ENCODE results near the gene MET. TPM values are rescaled to one million over a fixed set of nuclear protein-coding genes. Genes with fewer than 3 reads are reported as not detected.
"Not testable (repeated sequence)": the region's sequence is repeated elsewhere in the genome, so short reads cannot be mapped to it uniquely, and the experiment has no call there.

MET gene
- total RNA-seq (2014; rRNA removed; shearing (Covaris generic)), result 52.7 and 62.1 TPM in 2 replicates

DNA sequence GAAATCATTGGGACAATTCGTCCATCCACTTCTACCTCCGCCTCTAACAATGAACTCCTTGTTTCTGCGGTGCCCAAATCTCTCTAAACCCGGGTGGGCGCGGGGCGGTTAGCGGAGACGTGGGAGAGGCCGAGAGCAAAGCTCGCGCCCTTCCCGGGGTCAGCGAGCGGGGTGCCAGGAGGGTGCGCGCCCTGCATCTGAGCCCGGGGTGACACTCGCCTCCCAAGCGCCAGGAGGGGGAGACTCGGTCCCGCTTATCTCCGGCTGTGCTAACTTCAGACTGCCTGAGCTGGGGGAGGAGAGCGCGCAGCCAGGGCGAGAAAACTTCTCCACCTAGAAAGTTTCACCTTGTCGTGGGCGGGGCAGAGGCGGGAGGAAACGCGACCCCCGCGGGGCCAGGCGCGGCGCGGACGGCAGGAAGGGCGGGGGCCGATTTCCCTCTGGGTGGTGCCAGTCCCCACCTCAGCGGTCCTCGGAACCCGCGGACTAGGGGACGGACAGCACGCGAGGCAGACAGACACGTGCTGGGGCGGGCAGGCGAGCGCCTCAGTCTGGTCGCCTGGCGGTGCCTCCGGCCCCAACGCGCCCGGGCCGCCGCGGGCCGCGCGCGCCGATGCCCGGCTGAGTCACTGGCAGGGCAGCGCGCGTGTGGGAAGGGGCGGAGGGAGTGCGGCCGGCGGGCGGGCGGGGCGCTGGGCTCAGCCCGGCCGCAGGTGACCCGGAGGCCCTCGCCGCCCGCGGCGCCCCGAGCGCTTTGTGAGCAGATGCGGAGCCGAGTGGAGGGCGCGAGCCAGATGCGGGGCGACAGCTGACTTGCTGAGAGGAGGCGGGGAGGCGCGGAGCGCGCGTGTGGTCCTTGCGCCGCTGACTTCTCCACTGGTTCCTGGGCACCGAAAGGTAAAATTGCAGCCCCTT, at the start of gene MET:
MET (plus strand) TSS at position 516 of the 915 bp plus-strand sequence. CDS start 26,889 bp downstream, outside the sequence.
- DNase-seq (ENCODE audit: low read depth), result peak; percentile 88

GRCh38 chr7:116626886-116627285, 45.1 kb upstream of the MET start:
- DNase-seq (ENCODE audit: low read depth), result no peak

- DNase-seq (ENCODE audit: low read depth), result peak; percentile 52
Measured at GRCh38 chr7:116629051-116629463, 42.9 kb upstream of the MET start.

- no peak for DNase-seq (ENCODE audit: low read depth)
Measured at GRCh38 chr7:116630357-116630756, 41.6 kb upstream of the MET start.

DNA sequence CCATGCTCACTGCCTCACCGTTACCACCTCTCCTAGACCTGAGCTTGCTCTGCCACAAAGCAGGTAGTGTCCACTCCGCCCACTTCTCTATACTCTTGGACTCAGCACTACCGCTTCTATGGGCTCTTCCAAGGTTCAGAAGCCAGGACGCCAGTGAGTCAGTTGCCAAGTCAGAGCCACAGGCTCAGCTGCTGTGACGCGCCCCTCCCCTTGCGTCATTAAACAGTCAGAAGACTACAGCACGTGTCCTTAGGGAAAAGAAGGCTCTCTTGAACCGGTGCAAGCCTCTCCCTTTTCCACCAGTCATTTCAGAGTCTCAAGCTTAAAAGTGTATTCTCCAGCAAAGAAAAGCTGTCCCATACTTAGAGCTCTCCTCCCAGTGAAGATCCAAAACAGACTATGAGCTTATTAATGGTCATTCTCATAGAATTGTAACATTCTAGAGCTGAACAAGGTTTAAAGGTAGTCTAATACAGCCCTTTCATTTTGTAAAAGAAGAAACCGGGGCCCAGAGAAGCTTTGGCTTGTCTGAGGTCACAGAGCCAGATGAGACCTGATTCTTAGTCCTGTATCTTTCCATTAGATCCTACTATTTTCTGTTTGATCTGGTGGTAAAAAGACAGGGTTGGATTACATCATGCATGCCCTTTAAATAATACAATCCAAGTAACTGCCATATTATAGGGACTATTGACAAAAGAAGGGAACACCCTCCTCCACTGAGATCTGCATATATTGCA, 40.9 kb upstream of the MET start:
- peak; percentile 92 for DNase-seq (ENCODE audit: low read depth)

GRCh38 chr7:116631676-116632075, 40.3 kb upstream of the MET start:
- no peak for DNase-seq (ENCODE audit: low read depth)

- DNase-seq (ENCODE audit: low read depth), result no peak
Measured at GRCh38 chr7:116632384-116632783, 39.6 kb upstream of the MET start.

DNA sequence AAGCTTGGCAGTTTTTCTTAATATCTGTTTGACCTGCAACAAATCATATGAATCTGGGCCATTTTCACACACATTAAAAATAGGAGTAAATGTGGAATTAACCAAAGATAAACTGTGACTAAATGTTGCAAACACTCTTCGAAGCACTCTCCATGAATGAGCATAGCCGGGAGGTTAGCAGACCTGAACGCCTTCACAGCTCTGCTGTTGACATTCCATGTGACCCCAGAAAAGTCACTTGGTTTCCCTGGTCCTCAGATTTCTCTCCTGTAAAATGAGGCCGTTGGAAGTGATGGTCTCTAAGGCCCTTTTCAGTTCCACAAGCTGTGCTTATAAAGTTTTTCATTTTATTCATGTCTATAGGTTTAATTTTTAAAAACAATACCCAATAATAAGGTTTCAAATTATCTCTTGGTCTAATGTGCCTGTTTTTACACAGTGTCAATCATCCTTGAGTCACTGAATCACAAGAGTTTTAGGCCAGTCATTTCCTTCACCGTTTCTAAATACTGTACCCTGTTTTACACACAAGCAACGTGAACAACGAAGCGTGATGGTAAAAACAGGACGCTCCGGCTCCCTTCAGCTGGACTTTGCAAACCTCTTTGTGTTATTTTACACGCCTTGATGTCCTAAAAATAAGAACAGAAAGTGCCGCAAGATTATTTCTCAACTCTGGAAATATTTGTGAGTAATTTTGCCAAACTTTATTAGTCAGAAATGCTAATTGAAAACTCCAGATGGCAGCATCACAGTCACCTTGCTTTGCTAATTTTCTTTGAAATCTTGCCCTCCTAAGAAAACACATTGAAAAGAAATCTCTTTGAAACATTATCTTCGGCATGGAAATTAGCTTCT, 38.6 kb upstream of the MET start:
- DNase-seq (ENCODE audit: low read depth), result peak; percentile 55

- DNase-seq (ENCODE audit: low read depth), result no peak
Measured at GRCh38 chr7:116636997-116637396, 35.0 kb upstream of the MET start.

DNA sequence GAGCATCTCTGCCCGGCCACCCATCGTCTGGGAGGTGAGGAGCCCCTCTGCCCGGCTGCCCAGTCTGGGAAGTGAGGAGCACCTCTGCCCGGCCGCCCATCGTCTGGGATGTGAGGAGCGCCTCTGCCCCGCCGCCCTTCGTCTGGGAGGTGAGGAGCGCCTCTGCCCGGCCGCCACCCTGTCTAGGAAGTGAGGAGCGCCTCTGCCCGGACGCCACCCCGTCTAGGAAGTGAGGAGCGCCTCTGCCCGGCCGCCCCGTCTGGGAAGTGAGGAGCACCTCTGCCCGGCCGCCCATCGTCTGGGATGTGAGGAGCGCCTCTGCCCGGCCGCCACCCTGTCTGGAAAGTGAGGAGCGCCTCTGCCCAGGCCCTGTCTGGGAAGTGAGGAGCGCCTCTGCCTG, 33.4 kb upstream of the MET start:
- not testable (repeated sequence) for DNase-seq (ENCODE audit: low read depth)

DNA sequence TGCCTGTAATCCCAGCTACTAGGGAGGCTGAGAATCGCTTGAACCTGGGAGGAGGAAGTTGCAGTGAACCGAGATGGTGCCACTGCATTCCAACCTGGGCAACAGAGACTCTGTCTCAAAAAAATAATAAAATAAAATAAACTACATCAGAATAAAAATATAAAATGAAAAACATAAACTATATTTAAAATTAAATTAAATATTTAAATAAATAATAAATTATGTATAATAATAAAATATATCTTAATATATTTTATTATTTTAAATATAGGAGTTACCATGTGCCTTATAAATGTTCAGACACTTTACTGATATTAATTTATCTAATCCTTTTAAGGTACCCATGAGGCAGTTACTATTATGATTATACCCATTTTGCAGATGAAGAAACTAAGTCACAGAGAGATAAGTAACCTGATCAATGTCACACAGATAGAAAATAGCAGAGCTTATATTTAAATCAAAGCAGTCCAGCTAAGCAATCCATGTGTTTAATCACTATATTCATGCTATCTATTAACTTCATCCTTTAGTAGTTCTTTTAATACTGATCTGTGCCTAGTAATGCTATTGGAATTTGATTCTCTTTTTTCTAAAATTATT, 30.3 kb upstream of the MET start:
- DNase-seq (ENCODE audit: low read depth), result no peak

GRCh38 chr7:116643148-116643547, 28.8 kb upstream of the MET start:
- not testable (repeated sequence) for DNase-seq (ENCODE audit: low read depth)

DNA sequence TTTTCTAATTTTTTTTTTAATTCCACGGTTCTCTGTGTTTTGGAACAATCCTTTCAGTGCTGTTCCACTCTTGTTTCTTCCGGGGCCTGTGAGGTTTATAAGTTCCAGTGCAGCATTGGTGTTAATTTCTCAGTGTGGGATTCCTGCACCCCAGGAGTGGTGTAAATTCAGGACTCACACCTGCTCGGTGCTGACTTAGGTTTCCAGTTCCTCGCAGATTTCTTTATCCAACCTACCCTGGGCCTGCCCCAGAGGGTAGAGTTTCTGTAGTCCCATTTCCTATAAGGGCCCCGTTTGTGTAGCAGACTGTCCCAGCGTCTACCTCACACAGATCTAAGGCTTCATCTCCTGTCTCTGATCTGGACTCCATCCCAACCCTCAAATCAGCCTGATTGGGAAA, 27.4 kb upstream of the MET start:
- DNase-seq (ENCODE audit: low read depth), result no peak

- no peak for DNase-seq (ENCODE audit: low read depth)
Measured at GRCh38 chr7:116647290-116647689, 24.7 kb upstream of the MET start.

DNA sequence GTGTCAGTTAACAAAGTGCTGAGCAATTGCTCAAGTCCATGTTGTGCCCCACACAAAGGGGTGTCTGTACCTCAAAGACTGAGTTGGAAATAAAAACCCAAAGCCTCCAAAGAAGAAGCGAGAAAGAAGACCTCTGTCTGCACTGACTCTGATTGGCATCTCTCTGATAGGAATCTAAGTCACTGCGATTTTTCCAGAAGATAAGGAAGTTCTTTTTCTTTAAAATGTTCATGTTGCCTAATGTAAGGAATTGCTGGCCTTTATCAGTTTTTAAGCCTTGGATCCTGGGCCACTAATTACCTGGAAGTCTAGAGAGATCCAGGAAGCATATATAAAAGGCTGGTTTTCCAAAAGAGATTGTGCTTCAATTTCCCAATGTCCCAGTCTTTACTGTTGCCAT, 24.1 kb upstream of the MET start:
- no peak for DNase-seq (ENCODE audit: low read depth)

- DNase-seq (ENCODE audit: low read depth), result no peak
Measured at GRCh38 chr7:116650436-116650835, 21.6 kb upstream of the MET start.

GRCh38 chr7:116652793-116653192, 19.2 kb upstream of the MET start:
- DNase-seq (ENCODE audit: low read depth), result peak; percentile 29

GRCh38 chr7:116653204-116653603, 18.8 kb upstream of the MET start:
- peak; percentile 86 for DNase-seq (ENCODE audit: low read depth)

GRCh38 chr7:116653646-116654045, 18.4 kb upstream of the MET start:
- no peak for DNase-seq (ENCODE audit: low read depth)

DNA sequence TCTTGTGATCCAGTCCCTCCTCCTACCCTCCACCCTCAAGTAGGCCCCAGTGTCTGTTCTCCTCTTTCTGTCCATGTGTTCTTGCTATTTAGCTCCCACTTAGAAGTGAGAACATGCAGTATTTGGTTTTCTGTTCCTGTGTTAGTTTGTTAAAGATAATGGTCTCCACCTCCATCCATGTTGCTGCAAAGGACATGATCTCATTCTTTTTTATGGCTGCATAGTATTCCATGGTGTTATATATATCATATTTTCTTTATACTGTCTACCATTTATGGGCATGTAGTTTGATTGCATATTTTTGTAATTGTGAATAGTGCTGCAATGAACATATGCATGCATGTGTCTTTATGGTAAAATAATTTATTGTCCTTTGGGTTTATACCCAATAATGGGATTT, 12.7 kb upstream of the MET start:
- not testable (repeated sequence) for DNase-seq (ENCODE audit: low read depth)

GRCh38 chr7:116661865-116662264, 10.1 kb upstream of the MET start:
- DNase-seq (ENCODE audit: low read depth), result no peak

All from RPMI7951 (cell line).